NCI-H1092 (cell line): Measurements from ENCODE around the gene EMC9.

Source experiments
- DNase-seq: peaks from one replicate; lab custom pipeline; 2025; lab: John Stamatoyannopoulos, UW

Gene EMC9

GRCh38 chr14:24131549-24131966 lies 9.8 kb downstream of the EMC9 start:
- DNase-seq, result no peak

GRCh38 chr14:24130717-24131548 lies 10.5 kb downstream of the EMC9 start:
- no peak for DNase-seq

DNA sequence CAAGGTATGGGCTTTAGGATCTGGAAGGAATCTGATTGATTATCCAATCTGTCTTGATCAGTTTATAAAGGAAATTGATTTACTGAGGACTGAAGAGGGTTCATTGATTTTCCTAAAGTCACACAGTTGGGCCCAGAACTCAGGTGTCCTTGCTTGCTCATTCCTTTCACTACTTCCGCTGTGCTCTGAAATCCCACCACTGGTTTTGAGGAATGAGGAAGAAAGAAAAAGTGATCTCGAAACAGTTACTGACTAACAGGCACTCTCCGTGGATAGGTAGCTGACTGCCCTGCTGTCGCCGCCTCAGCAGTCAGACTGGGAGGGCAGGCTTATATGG lies 11.0 kb downstream of the EMC9 start, which contains the start of gene FITM1:
TSS of gene FITM1 (plus strand) at position 280 of the 337 bp plus-strand sequence. CDS start 905 bp downstream, outside the sequence.
- no peak for DNase-seq

GRCh38 chr14:24129410-24129998 lies 11.9 kb downstream of the EMC9 start:
- no peak for DNase-seq

GRCh38 chr14:24127673-24128072 lies 13.7 kb downstream of the EMC9 start:
- DNase-seq, result no peak

DNA sequence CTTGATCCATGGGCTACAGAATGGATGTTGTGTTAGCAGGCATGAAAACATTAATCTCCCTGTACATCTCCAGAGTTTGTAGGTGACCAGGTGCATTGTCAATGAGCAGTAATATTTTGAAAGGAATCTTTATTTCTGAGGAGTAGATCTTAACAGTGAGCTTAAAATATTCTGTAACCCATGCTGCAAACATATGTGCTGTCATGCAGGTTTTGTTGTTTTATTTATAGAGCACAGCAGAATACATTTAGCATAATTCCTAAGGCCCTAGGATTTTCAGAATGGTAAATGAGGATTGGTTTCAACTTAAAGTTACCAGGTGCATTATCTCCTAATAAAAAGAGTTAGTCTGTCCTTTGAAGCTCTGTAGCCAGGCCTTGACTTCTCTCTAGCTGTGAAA lies 14.5 kb downstream of the EMC9 start:
- DNase-seq, result no peak

DNA sequence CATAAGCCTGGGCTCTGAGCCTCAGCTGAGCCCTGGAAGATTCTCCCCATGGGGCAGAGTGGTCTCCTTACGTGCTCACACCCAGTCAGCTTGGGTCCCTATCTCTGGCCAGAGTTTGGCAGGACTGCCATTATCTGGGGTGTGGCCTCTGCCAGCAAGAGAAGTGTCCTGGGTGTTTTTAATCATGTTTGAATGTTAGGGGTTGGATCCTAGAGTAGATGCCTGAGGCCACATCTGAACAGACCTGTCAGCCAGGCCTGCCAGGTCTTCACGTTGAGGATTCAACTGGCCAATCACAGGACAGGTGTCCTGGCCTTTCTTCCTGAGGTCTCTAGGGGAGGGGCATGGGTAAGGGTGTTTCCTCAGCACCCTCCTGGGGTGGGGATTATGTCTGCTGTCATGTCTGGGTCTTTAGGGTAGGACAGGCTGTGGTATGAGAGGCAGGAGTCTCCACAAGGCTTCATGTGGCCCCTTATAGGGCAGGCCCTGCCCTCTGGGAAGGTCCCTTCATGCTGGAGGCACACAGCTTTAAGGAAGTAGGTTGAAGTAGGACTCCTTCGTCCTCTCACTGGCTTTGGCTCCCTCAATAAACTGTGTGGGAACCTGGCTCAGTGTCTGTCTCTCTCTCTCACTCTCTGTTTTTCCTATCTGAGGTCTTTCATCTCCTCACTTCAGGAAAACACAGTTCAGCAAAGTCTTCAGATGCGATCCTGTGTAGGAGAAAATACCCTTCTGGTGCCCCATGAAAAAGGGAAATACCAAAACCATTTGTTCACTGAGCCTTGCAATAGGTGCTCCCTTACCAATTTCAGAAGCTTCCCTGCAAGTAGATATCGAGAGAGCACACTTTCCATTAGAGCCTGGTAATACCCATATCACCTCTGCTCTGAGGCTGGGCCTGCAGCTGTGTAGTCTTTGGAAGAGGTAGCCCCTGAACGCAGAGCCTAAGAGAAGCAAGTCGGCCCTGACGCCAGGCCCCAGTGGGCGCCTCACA lies 17.7 kb downstream of the EMC9 start:
- no peak for DNase-seq

- no peak for DNase-seq
Observed at GRCh38 chr14:24122898-24123297, 18.5 kb downstream of the EMC9 start.

- no peak for DNase-seq
Observed at GRCh38 chr14:24122416-24122815, 19.0 kb downstream of the EMC9 start.

DNA sequence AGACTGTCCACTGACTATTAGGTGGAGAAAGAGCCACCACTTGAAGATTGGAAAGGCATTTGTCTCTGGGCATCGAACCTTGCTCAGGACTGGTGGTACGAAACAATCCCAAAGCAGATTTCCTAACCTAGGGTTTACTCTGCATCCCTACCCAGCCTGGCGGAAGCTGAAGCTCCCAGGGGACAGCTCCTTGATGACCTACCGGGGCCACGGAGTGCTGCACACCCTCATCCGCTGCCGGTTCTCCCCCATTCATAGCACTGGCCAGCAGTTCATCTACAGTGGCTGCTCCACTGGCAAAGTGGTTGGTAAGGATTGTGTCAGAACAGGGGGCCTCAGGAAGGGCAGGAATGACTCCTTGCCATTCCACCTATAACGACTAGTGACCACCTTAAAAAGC lies 20.2 kb downstream of the EMC9 start:
- no peak for DNase-seq

- no peak for DNase-seq
Observed at GRCh38 chr14:24119691-24120090, 21.7 kb downstream of the EMC9 start.

DNA sequence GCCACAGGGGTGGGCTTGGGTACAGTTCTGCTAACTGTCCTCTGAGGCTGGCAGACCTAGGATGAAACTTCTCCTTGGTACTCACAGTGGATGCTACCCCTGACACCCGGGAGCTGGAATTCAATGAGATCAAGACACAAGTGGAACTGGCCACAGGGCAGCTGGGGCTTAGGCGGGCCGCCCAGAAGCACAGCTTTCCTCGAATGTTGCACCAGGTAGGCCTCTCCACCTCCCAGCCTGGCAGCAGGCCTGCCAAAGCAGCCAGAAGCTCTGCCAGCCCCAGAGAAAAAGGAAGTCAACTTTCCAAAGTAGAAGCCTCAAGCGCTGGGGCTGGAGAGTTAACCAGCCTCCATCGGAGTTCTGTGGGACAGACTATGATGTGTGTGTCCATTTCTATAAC lies 24.2 kb downstream of the EMC9 start:
- no peak for DNase-seq

DNA sequence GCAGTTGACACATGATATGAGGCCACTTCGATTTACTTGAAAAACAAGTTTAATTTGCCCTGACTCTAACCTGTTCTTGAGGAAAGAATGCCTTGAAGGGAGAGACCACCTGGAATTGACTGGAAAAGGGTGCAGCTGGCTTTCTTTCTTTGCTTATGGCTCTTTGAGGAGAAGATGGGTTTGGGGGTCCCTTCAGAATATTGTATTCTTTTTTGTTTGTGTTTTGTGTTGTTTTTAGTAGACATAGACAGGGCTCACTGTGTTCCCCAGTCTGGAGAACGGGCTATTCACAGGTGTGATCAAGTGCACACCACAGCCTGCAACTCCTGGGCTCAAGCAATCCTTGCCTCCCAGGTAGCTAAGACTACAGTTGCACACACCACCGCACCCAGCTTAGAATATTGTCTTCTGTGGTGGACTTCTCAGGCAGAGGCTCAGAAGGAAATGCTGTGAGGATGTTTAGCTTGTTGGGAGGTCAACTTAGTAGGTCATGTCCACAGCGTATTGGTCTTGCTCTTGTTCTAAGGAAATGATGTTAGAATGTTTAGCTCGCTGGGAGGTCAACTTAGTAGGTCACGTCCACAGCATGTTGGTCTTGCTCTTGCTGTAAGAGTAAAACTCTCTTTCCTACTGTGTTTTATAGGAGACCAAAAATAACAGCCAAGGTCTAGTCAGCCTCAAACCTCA lies 25.1 kb downstream of the EMC9 start:
- no peak for DNase-seq

DNA sequence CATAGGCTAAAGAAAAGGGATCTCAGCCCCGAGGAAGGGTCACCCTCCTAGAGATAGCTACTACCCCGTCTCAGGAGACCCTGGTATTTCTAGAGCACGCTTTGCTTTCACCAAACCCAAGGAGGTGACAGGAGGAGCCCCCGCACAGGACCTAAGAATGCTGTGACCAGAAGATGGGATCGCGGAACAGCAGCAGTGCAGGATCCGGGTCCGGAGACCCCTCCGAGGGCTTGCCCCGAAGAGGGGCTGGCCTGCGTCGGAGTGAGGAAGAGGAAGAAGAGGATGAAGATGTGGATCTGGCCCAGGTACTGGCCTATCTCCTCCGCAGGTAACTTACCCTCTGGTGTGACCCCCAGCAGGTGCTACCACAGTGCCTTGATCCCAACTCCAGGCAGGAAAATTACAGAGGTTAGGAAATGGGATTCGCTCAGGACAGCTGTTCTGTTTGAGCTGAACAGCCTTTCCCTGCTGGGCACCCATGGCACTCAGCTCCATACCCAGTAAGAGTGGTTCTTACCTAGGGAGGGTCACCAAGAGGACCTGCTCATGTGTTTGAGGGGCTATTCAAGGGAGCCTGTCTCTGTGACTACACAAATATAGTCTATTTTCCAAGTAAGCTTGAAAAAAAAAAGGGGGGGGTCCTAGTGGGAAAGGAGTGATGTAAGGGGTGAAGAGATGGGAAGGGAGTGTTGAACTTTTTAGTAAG lies 25.8 kb downstream of the EMC9 start:
- DNase-seq, result no peak

GRCh38 chr14:24114532-24115421 lies 26.6 kb downstream of the EMC9 start, which contains the start of the genes DCAF11 and NRL:
Gene DCAF11, plus strand, starts transcription at chr14:24114777. Its CDS starts 818 bp downstream, at chr14:24115595.
Gene NRL, minus strand, starts transcription at chr14:24114949. Its CDS starts 32,101 bp downstream, at chr14:24082848.
- DNase-seq, result peak; percentile 100

- peak; percentile 91 for DNase-seq
Observed at GRCh38 chr14:24113801-24114531, 27.4 kb downstream of the EMC9 start.

DNA sequence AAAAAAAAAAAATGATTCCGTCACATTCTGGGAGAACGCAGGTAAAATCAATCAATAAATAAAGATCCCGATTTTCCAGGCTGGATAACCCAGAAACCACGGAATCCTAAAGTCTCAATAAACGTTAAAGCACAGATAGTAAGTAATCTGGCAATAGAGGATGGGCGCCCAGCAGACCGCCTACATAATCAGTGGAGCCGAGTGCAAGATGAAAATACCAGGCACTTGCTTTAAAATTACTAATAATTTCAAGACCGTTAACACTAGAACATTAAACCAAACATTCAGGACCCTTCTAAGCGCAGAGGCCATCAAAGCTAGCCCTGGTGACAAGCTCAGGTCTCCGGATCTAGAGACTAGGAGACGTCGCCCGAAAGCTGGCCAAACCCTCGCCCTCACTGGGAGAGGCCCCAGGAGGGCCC lies 28.0 kb downstream of the EMC9 start:
- DNase-seq, result peak; percentile 51

DNA sequence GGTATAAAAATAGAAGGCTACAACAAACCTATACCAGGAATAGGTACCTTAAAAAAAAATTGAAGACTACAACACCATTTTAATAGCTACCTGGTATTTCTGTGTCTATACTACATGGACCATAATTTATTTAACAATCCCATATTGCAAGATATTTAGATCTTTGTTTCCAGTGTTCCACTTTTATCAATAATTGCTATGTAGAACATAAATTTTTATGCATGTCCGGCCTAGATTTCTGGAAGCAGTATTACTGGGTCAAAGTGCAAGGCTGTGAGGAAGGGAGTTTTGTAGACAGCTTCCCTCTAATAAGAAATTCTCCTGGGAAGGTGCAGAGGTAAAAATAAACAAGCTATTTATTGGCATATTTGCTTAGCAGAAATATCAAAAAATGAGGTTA lies 30.9 kb downstream of the EMC9 start:
- DNase-seq, result no peak

GRCh38 chr14:24110060-24110459 lies 31.3 kb downstream of the EMC9 start:
- no peak for DNase-seq
